K562 (cell line): Measurements from ENCODE around the gene EMID1. TPM values are rescaled to one million over a fixed set of nuclear protein-coding genes. Genes with fewer than 3 reads are reported as not detected.

Source experiments
- ATAC-seq: fragments of 200-7000 bp; cut with Tn5 transposase; 3 replicates; pipeline ENCODE4 v1.9.1; 2020; ENCODE audit warnings: moderate library complexity
- BruUV-seq: library from RNA; stranded (reverse); fragments of 400-500 nt; replicated peaks from 2 replicates; lab custom pipeline; 2021; lab: Mats Ljungman, UMichigan
- CTCF ChIA-PET: fragments of 300-600 bp; formaldehyde crosslinking; extraction: SDS; loops from one replicate; lab custom pipeline; 2021; ENCODE audit warnings: low intra/inter-chr PET ratio; lab: Yijun Ruan, JAX
- POLR2A ChIA-PET: fragments of 300-600, 350-650 bp; sonication (Branson Sonifier 250); formaldehyde crosslinking; extraction: SDS; loops from one replicate; lab custom pipeline; 2021; ENCODE audit warnings: antibody characterized with exemption, inconsistent platforms; lab: Yijun Ruan, JAX
- DNase-seq, 4 experiments: peaks; one replicate each; pipeline versions ENCODE4 v3.0.0 to v3.0.0-alpha.2; 2011 to 2018; ENCODE audit warnings: low spot score in 3 of 4, mixed read lengths in 3 of 4; ENCODE audit errors: extremely low read depth in 1 of 4
- FAIRE-seq: peaks from 2 replicates; lab custom pipeline; 2011; peaks lifted over from hg19 to GRCh38; lab: Jason Lieb, UNC
- H2AFZ ChIP-seq: 2 replicates; pipeline ENCODE4 v1.6.0; 2011; ENCODE audit warnings: low read depth, low read length, control low read depth, inconsistent platforms
- H3K27ac ChIP-seq: fragments of 200-600 bp; 3 replicates; pipeline ENCODE4 v1.8.0; 2011; ENCODE audit warnings: low read depth, mild to moderate bottlenecking, control low read depth, inconsistent platforms, low read length, moderate library complexity, mixed read lengths; ENCODE audit errors: extremely low read depth
- H3K27me3 ChIP-seq, 2 experiments: fragments of 300-600 bp in 1 of 2; 2 replicates in 1 of 2; 3 replicates in 1 of 2; pipeline versions ENCODE4 v1.6.0 to v1.8.0; 2011; ENCODE audit warnings: inconsistent platforms in 2 of 2, low read length in 2 of 2, mild to moderate bottlenecking in 1 of 2, mixed read lengths in 1 of 2, moderate library complexity in 1 of 2; ENCODE audit not compliant: control insufficient read depth in 2 of 2, insufficient read depth in 2 of 2
- H3K36me3 ChIP-seq: fragments of 300-600 bp; 3 replicates; pipeline ENCODE4 v1.8.0; 2011; ENCODE audit warnings: mild to moderate bottlenecking, low read length, inconsistent platforms; ENCODE audit not compliant: control insufficient read depth, insufficient read depth
- H3K4me1 ChIP-seq, 2 experiments: fragments of 200-600 bp in 1 of 2; replicated peaks in 1 of 2; 2 replicates in 1 of 2; 3 replicates in 1 of 2; pipeline versions ENCODE4 v1.5.1 to v1.8.0; 2011; ENCODE audit warnings: inconsistent platforms in 2 of 2, low read length in 2 of 2, mild to moderate bottlenecking in 1 of 2, mixed read lengths in 1 of 2, moderate library complexity in 1 of 2; ENCODE audit not compliant: control insufficient read depth in 2 of 2, insufficient read depth in 2 of 2
- H3K4me2 ChIP-seq: 2 replicates; pipeline ENCODE4 v1.6.1; 2011; ENCODE audit warnings: low read length, control low read depth, inconsistent platforms, mixed read lengths; ENCODE audit not compliant: insufficient read depth
- H3K4me3 ChIP-seq: fragments of 200-600 bp; sonication (generic), shearing (Covaris generic); 2 replicates; pipeline ENCODE4 v1.5.1; 2016; ENCODE audit warnings: control low read depth, inconsistent platforms
- H3K79me2 ChIP-seq: fragments of 200-600 bp; 3 replicates; pipeline ENCODE4 v1.8.0; 2011; ENCODE audit warnings: low read length, inconsistent platforms; ENCODE audit not compliant: control insufficient read depth, insufficient read depth
- H3K9ac ChIP-seq, 2 experiments: 2 replicates each; pipeline versions ENCODE4 v1.6.0 to v1.6.1; 2011; ENCODE audit warnings: low read depth in 2 of 2, low read length in 2 of 2, control low read depth in 1 of 2, inconsistent platforms in 1 of 2, mild to moderate bottlenecking in 1 of 2, mixed read lengths in 1 of 2; ENCODE audit not compliant: insufficient read depth in 1 of 2
- H3K9me1 ChIP-seq: one replicate; pipeline ENCODE4 v1.6.0; 2011; ENCODE audit warnings: inconsistent platforms, mild to moderate bottlenecking, low read length, moderate library complexity; ENCODE audit not compliant: control insufficient read depth, insufficient read depth
- H3K9me3 ChIP-seq: replicated peaks from 2 replicates; pipeline ENCODE4 v1.5.1; 2011; ENCODE audit warnings: low read depth, low read length, inconsistent platforms; ENCODE audit not compliant: control insufficient read depth, insufficient read depth
- H4K20me1 ChIP-seq: replicated peaks from 2 replicates; pipeline ENCODE4 v1.6.1; 2011; ENCODE audit warnings: low read length, inconsistent platforms, mixed read lengths; ENCODE audit not compliant: control insufficient read depth, insufficient read depth
- BRD9 ChIP-seq: fragments of 450-650 bp; IDR thresholded peaks from 2 replicates; pipeline ENCODE4 v1.6.1; 2018; ENCODE audit warnings: low read depth; ENCODE audit not compliant: partially characterized antibody
- GABPB1 ChIP-seq: sonication (generic); formaldehyde crosslinking; IDR thresholded peaks from 2 replicates; pipeline ENCODE4 v1.8.0; 2022; ENCODE audit warnings: mild to moderate bottlenecking, missing genetic modification reagents
- HDAC8 ChIP-seq: fragments of 450-650 bp; IDR thresholded peaks from 2 replicates; pipeline ENCODE4 v1.6.1; 2016; ENCODE audit warnings: mild to moderate bottlenecking, missing genetic modification characterization, moderate library complexity, missing compliant biosample characterization
- HNRNPK ChIP-seq: fragments of 200-400 bp; formaldehyde crosslinking; IDR thresholded peaks from one replicate; pipeline ENCODE4 v1.6.1; 2018; ENCODE audit warnings: mild to moderate bottlenecking, low read depth, low read length; ENCODE audit not compliant: poor library complexity, severe bottlenecking
- IRF1 ChIP-seq: sonication (generic); formaldehyde crosslinking; IDR thresholded peaks from 2 replicates; pipeline ENCODE4 v1.8.0; 2022; ENCODE audit warnings: missing genetic modification reagents, mild to moderate bottlenecking, borderline replicate concordance
- JUN ChIP-seq, 2 experiments: sonication (generic) in 1 of 2; formaldehyde crosslinking in 1 of 2; IDR thresholded peaks; 2 replicates each; pipeline versions ENCODE4 v1.6.1 to v1.8.0; 2012 to 2022; ENCODE audit warnings: borderline replicate concordance in 2 of 2, mild to moderate bottlenecking in 2 of 2, improper control_type of control experiment in 1 of 2, low read depth in 1 of 2, low read length in 1 of 2, missing genetic modification reagents in 1 of 2
- MEF2D ChIP-seq: conservative IDR thresholded peaks from 2 replicates; pipeline ENCODE4 v1.6.1; 2016; ENCODE audit warnings: low read depth, missing genetic modification characterization, missing compliant biosample characterization
- XRCC3 ChIP-seq: fragments of 450-650 bp; IDR thresholded peaks from 2 replicates; pipeline ENCODE4 v1.6.1; 2017; ENCODE audit warnings: mild to moderate bottlenecking, moderate library complexity
- ZFPM2 ChIP-seq: fragments of 250-450 bp; sonication (Bioruptor Pico); IDR thresholded peaks from 2 replicates; pipeline ENCODE4 v1.5.1; 2022; ENCODE audit warnings: mild to moderate bottlenecking
- ZNF354B ChIP-seq: fragments of 250-450 bp; sonication (Bioruptor Pico); IDR thresholded peaks from 2 replicates; pipeline ENCODE4 v1.4.0; 2020
- ZNF512 ChIP-seq: IDR thresholded peaks from 2 replicates; pipeline ENCODE4 v1.6.1; 2016; ENCODE audit warnings: missing genetic modification characterization, missing compliant biosample characterization
- WGBS: fragments of 100-300 bp; shearing (Covaris generic); methylation state at CpG from one replicate; pipeline ENCODE4 v1.1.6; 2016; ENCODE audit warnings: low coverage, mixed read lengths; ENCODE audit not compliant: insufficient coverage; ENCODE audit errors: missing lambda C conversion rate; 5-methylcytosine and 5-hydroxymethylcytosine counted together
- in situ Hi-C: fragments of 300-500 bp; cut with MboI; formaldehyde crosslinking; loops from 4 replicates; pipeline ENCODE4 v1.15.0; 2018; ENCODE audit warnings: inconsistent platforms, mixed read lengths
- intact Hi-C: fragments of 100-400 bp; cut with micrococcal nuclease; formaldehyde crosslinking; loops from 2 replicates; pipeline ENCODE4 v1.14.2; 2022
- polyA plus RNA-seq, 8 experiments: library from polyadenylated mRNA; depleted of rRNA in 4 of 8; stranded (reverse) in 5 of 8; unstranded in 3 of 8; fragments of >200 nt; fragmentation: Nextera tagmentation in 2 of 8; fragmentation: Illumina TruSeq in 1 of 8; extraction: Ambion mirVana in 2 of 8; extraction: Trizol in 1 of 8; gene quantifications; 2 replicates each; pipeline versions ENCODE4 v1.2.1 to v1.2.3, GENCODE V29; 2011 to 2014; ENCODE audit warnings: inconsistent platforms in 1 of 8, missing spikeins in 1 of 8
- total RNA-seq, 7 experiments: library from RNA; depleted of rRNA in 6 of 7; stranded (reverse); fragments of >200 nt in 6 of 7; fragmentation: Illumina TruSeq in 2 of 7; extraction: Trizol in 2 of 7; gene quantifications; 2 replicates each; pipeline versions ENCODE4 v1.2.1 to v1.2.3, GENCODE V29; 2011 to 2021; ENCODE audit warnings: low replicate concordance in 1 of 7

EMID1 gene
- total and polyA plus RNA-seq, 9 of the 15 experiments (the other 6 are each of a cell fraction or from before 2014, with no cell fraction given) = 0.15 to 7.2 (median 2.7) TPM

DNA sequence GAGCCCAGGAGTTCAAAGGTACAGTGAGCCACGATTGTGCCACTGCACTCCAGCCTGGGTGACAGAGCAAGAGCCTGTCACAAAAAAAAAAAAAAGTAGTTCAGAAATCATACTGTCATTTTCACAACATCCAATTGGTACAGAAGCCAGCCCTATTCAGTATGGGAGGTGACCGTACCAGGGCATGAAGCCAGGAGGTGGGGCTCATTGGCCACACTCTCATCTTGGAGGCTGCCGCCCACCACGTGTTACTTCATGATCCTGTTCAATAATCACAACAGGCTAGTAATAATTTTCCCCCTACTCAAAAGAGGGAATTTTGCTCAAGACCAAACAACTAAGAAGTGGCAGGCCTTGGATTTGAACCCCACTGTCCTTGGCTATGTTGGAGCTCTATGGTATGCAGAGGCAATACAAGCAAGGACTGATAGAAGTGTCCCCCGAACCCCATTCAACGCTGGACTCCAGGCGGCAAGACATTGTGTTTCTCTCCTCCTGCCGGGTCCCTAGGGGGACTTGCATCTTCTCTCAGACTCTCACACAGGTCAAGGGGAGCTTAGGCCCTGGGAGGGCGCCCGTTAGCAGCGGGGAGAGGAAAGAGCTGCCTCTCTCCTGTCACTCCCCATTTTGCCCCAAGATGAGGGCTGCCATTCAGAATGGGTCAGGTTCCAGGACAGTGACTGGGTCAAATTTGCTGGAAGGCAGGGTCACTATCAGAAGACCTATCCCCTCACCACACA is 40.2 kb upstream of the EMID1 start:
- in situ Hi-C loops = no loop called here
- POLR2A ChIA-PET = interaction anchor here (0.7 to 0.9 kb wide), 2 partner anchors 79 to 196 kb away, joined by 3 read pairs; no protein-coding TSS in a partner anchor
- TF ChIP-seq ZNF354B (CRISPR knock-in tag) (no peak), XRCC3 (no peak), ZNF512 (no peak), BRD9 (no peak), GABPB1 (no peak), MEF2D (no peak), ZFPM2 (CRISPR knock-in tag) (no peak), HDAC8 (tag) (no peak), JUN (IDR thresholded peaks at IDR 0.05; ENCODE audit: borderline replicate concordance, low read depth, low read length) (no peak), JUN (CRISPR knock-in tag; IDR thresholded peaks at IDR 0.05; ENCODE audit: borderline replicate concordance) (no peak), IRF1 (CRISPR knock-in tag) (no peak), HNRNPK (no peak)

More for the DNA sequence above, 40.2 kb upstream of the EMID1 start:
- Histone ChIP-seq H3K4me1 (no peaks in the 10 kb centered on the region), H3K9me1 (no peaks in the 10 kb centered on the region), H4K20me1 (no peaks in the 10 kb centered on the region), H3K9me3 (no peaks in the 10 kb centered on the region), H3K27ac (no peak overlapping the region), H3K4me3 (no peak overlapping the region), H3K4me2 (no peak overlapping the region), H3K27me3 (no peaks in the 10 kb centered on the region), H2AFZ (no peak overlapping the region), H3K79me2 (no peaks in the 10 kb centered on the region), H3K9ac (no peak overlapping the region), H3K36me3 (no peaks in the 10 kb centered on the region)
- CTCF ChIA-PET = no interaction called here
- WGBS = 41% methylated on average over 8 of the region's 11 CpGs
- DNase-seq (no peak), FAIRE-seq (no peak), ATAC-seq (no peak)
- intact Hi-C loops = no loop called here
- BruUV-seq = no TSS peak
